GM18511 (cell line): Measurements from ENCODE around the gene HINT2.

ENCODE experiments used
- ATAC-seq: cut with Tn5 transposase; IDR thresholded peaks from one replicate; pipeline ENCODE4 v1.9.1; 2021; ENCODE audit warnings: mild to moderate bottlenecking, moderate library complexity; ENCODE audit not compliant: unreplicated experiment

The HINT2 gene

DNA sequence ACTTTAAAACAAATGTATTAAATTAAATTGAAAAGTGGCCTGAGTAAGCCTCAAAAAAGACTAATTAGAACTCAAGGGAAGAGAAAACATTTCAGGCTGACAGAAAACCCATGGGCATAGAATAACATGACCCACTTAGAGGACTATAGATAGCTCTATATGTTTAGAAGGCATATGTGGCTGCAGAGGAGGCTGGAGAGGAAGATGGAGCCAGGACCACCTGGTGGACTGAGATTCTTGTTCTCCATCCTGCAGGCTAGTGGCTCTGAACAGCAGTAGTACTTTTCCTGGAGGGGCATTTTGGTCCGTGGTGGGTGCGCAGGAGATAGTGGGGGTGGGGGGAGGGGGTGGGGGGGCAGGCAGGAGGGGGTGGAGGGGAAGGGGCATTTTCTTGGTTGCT, 33.8 kb downstream of the HINT2 start:
- no peak for ATAC-seq

DNA sequence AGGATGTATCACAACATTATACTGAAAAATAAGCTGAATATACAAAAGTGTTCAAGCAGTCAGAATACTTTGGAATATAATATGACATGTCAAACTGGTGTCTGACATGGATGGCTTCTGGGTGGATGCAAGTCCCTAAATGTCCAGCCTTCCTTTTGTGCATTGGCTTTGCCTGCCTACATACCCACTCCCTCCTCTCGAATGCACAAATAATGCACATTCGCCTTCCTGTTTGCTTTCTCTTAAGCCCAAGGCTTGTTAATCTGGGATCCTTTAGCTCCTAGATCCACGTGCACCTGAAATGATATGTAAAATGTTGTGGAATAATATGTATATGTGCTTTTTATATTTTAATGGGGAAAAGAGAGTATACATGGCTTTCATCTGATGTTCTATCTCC, 36.3 kb downstream of the HINT2 start:
- ATAC-seq = no peak

DNA sequence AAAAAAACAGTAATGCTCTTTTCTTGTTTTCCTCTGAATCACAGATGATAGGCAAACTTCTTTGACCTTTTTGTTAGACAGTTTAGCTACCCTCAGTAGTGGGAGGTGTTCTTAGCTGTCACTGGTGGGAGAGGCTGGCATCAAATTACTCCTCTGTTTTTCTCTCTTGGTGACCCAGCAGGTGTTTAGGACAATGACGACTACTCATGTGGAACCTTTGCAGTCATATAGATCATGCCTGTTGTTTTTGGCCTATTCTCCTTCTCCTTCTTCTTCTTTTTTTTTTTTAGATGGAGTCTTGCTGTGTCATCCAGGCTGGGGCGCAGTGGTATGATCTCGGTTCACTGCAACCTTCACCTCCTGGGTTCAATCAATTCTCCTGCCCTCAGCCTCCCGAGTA, 38.8 kb downstream of the HINT2 start:
- ATAC-seq = no peak

DNA sequence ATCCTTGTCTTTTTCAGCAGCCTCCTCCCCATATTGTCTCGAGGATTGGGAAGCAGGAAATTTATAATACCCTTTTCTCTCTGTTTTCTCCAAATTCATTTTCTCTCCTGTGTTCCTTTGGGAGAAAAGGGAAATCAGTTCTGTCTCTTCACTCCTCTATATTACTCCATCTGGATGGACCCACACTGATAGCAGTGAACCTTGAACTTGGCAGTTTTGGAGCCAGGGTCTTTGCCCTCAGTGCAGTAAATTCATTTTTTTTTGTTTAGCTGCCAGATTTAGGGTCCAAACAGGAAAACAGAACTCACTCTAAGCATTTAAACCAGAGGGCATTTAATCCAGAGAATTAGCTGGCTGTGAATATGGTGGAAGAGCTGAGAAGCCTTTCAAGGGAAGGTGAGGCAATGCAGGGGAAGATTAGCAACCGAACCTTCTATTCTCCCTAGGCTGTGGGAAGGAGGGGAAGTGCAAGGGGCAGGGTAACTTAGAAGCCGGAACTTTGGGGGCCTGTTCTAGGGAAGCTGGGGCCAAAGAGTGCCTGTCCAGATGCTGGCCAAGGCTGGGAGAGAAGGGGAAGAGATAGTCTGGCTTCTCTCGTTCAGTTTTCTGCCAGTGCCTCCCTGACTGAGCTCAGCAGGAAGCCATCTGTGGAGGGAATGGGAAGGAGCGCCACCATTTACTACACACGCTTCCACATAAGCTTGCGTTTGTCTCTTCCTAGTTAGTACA, 39.8 kb downstream of the HINT2 start:
- no peak for ATAC-seq

DNA sequence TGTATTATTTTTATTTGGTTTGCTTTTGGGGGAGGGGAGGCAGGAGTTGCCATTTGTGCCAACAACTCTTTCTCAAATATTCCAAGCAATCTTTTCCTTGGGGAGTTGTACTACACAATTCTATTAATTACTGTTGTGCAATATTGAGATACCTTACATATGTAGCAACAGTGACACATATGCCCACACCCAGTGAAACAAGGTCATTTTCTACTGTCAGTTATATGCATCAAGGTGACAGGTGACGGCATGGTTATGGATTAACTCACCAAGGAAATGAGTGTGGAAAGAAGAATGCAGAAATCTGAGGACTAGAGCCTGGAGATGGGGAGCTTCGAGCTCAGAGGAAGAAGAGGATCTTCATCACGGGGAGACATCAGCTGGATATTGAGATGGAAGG, 42.9 kb downstream of the HINT2 start:
- ATAC-seq = no peak

DNA sequence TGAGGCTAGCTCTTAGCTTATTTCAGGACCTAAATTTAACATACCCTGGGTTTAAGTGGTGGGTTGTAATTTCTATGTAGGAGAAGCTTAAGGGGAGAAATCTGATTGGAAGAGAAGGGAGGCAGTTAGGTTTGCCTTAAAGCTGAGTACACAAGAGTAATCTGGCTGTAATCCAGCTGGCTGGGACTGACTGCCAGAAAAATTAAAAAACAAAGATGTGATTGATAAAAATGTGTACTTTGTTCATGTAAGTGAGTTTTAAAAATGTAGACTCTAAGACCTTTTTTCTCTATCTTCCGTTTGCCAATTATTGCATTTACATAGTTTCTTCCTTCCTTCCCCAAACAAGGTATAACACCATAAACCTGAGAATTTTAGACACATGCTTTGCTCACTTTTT, 43.3 kb downstream of the HINT2 start:
- no peak for ATAC-seq

DNA sequence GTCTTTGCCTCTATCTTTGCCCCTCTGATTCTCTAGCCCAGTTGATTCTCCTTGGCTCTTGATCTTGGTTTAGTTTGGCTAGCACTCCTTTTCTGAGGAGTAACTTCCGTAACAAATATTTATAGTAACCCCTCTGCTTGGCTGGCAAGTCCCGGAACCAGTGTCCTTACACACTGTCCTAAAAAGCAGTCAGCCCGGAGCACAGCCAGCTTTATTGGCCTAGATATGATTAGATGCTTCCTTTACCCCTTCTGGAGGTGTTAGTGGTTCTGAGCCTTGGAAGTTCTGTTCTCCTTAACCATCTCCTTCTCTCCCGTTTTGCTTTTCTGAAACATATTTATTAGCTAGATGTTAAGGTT, 43.8 kb downstream of the HINT2 start:
- ATAC-seq = no peak

DNA sequence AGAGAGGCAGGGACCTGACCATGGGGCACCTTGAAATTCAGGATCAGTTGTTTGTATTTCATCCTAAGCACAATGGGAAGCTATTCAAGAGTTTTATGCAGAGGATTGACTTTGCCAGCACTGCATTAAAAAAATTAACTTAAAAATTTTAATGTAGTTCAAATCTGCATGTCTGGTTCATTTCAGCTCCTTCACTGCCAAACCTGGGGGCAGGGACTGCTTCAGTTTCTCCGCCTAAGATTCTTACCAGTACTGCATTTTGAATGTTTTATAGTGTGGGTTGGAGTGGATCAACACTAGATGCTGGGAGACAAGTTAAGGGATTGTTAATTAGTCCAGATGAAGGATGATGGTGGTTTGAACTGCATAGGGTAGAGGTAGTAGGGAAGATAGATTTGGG, 45.1 kb downstream of the HINT2 start:
- no peak for ATAC-seq

DNA sequence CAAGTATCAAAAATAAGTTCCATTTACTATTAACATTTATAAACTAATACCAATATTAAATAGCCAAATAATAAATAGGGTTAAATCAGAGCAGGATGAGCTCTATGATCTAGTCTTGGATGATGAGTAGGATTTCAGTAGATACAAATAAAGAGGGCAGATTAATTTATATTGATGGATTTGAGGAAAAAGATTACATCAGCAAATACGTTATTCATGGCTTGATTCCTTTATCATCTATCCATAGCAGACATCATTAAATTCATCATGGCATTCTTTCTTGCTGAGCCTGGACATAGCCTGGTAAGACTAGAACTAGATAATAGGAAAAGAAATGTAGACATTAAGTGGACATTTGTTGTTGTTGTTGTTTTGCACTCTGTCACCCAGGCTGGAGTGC, 47.4 kb downstream of the HINT2 start:
- no peak for ATAC-seq

DNA sequence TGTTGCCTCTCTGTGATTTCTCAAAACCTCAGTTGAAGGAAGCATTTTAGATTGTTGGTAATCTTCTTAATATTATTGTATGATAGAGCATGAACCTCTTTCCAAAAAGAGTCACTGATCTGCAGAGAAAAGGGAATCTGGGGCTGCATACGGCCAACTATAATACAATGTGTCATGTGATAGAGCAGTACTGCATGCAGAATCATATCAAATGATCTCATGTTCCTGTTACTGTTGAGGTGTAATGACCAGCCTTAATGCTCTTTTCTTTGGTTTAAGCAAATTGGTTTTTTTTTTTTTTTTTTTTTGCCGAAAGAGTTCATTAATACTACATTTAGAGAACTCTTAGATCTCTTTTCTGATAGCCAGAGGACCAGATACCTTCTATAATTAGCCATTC, 47.8 kb downstream of the HINT2 start:
- no peak for ATAC-seq

DNA sequence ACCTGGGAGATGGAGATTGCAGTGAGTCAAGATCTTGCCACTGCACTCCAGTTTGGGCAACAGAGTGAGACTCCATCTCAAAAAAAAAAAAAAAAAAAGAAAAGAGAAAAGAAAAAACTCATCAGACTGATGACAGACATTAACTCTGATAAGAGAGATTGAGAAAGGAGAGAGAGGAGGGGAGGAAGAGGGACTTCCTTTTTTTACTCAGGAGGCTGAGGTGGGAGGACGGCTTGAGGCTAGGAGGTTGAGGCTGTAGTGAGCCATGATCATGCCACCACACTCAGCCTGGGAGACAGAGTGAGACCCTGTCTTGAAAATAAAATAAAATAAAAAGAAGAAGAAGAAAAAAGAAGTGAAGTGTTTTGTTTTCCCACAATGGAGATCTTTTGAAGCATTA, 51.0 kb downstream of the HINT2 start:
- ATAC-seq = no peak

DNA sequence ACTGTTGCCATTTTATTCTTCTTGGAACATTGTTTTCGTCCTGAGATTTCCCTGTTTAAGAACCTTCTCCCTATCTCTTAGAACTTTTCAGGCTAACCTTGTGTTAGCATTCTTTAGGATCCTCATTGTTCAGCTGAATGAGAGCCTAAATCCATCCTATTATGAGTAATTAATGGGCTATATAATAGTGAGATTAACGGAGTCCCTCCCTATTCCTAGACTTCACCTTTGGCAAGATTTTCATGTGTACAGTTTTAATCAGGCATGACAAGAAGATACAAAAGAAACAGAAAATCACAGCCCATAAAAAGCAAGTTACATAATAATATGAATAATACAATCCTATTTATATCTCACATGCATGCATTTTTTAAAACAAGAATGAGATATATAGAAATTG, 51.7 kb downstream of the HINT2 start:
- no peak for ATAC-seq
